Esophagus squamous epithelium (tissue), 4 donors: ENCODE results near the gene VIT.
A peak's percentile ranks its signal among the peaks of the same experiment; 100 is the strongest.

Experiments used
- POLR2A ChIP-seq, 4 donors: fragments of 450-650 bp; IDR thresholded peaks; one replicate each; pipeline ENCODE4 v1.6.1; 2017; ENCODE audit warnings: antibody characterized with exemption in 4 of 4, mild to moderate bottlenecking in 4 of 4, moderate library complexity in 3 of 4
- TF ChIP-seq, protein P1 (sequence below), 6 experiments: fragments of 450-650 bp in 4 of 6; fragments of 200-600 bp in 2 of 6; sonication (generic) in 2 of 6; IDR thresholded peaks; one replicate each; pipeline ENCODE4 v1.5.1; 2016 to 2019; ENCODE audit warnings: antibody characterized with exemption in 6 of 6, mild to moderate bottlenecking in 4 of 6, moderate library complexity in 4 of 6

DNA sequence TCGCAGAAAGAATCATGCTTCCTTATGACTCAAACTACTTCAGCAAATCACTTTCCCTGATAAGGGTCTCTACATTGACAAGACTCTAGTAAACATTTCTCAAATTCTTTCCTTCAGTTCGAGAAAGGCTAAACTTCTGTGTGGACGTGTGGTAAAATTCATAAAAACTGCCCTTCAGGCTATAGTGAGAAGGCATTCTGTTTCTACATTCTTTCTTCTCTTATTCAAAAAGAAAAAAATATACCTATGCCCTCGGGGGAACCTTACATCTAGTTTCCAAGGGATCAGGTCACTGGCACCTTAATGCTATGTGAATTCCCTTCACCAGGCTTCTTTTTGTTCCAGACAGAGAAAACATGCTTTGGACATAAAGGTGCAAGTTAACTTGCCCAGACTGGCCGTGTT lies 4.9 kb downstream of the VIT start:
- TF ChIP-seq, protein P1, sequence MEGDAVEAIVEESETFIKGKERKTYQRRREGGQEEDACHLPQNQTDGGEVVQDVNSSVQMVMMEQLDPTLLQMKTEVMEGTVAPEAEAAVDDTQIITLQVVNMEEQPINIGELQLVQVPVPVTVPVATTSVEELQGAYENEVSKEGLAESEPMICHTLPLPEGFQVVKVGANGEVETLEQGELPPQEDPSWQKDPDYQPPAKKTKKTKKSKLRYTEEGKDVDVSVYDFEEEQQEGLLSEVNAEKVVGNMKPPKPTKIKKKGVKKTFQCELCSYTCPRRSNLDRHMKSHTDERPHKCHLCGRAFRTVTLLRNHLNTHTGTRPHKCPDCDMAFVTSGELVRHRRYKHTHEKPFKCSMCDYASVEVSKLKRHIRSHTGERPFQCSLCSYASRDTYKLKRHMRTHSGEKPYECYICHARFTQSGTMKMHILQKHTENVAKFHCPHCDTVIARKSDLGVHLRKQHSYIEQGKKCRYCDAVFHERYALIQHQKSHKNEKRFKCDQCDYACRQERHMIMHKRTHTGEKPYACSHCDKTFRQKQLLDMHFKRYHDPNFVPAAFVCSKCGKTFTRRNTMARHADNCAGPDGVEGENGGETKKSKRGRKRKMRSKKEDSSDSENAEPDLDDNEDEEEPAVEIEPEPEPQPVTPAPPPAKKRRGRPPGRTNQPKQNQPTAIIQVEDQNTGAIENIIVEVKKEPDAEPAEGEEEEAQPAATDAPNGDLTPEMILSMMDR (IDR thresholded peaks at IDR 0.05), result peak in 2 of 6 experiments; percentile 23 to 55
- no peak for TF ChIP-seq POLR2A (IDR thresholded peaks at IDR 0.05)
